ENCODE data around the gene TTC39A.

DNA sequence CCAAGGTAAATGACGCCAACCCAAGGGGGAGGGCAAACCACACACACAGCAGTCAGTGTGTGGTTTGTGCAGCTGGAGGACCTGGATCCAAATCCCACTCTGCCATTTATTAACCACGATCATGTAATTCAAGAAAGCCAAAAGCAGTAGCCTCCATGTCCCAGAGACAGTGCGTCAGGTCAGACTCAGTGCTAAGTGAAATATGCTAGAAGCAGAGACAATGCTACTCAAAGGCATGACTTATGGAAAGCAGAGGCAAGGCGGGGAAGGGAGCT, 13.6 kb downstream of the TTC39A start:
- TF ChIP-seq, protein P1, sequence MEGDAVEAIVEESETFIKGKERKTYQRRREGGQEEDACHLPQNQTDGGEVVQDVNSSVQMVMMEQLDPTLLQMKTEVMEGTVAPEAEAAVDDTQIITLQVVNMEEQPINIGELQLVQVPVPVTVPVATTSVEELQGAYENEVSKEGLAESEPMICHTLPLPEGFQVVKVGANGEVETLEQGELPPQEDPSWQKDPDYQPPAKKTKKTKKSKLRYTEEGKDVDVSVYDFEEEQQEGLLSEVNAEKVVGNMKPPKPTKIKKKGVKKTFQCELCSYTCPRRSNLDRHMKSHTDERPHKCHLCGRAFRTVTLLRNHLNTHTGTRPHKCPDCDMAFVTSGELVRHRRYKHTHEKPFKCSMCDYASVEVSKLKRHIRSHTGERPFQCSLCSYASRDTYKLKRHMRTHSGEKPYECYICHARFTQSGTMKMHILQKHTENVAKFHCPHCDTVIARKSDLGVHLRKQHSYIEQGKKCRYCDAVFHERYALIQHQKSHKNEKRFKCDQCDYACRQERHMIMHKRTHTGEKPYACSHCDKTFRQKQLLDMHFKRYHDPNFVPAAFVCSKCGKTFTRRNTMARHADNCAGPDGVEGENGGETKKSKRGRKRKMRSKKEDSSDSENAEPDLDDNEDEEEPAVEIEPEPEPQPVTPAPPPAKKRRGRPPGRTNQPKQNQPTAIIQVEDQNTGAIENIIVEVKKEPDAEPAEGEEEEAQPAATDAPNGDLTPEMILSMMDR (IDR thresholded peaks at IDR 0.05): no peak
- no peak for TF ChIP-seq POLR2A (IDR thresholded peaks at IDR 0.05)
